PC-9 (cell line): Measurements from ENCODE around the gene EPHA4.

Source experiments
- EZH2 ChIP-seq: fragments of 200-600 bp; sonication (generic); IDR thresholded peaks from 2 replicates; pipeline ENCODE4 v1.8.0; 2017; ENCODE audit warnings: antibody characterized with exemption, low read depth
- TF ChIP-seq, protein P1 (sequence below): fragments of 200-600 bp; sonication (generic); conservative IDR thresholded peaks from 2 replicates; pipeline ENCODE4 v1.6.1; 2017; ENCODE audit warnings: mixed run types, antibody characterized with exemption, mild to moderate bottlenecking, moderate library complexity

GRCh38 chr2:221476195-221476594, 95.9 kb downstream of the EPHA4 start:
- TF ChIP-seq, protein P1, sequence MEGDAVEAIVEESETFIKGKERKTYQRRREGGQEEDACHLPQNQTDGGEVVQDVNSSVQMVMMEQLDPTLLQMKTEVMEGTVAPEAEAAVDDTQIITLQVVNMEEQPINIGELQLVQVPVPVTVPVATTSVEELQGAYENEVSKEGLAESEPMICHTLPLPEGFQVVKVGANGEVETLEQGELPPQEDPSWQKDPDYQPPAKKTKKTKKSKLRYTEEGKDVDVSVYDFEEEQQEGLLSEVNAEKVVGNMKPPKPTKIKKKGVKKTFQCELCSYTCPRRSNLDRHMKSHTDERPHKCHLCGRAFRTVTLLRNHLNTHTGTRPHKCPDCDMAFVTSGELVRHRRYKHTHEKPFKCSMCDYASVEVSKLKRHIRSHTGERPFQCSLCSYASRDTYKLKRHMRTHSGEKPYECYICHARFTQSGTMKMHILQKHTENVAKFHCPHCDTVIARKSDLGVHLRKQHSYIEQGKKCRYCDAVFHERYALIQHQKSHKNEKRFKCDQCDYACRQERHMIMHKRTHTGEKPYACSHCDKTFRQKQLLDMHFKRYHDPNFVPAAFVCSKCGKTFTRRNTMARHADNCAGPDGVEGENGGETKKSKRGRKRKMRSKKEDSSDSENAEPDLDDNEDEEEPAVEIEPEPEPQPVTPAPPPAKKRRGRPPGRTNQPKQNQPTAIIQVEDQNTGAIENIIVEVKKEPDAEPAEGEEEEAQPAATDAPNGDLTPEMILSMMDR, result no peak
- TF ChIP-seq EZH2, result no peak
